Calu3 (cell line): ENCODE data around the gene ZFP3. TPM values are rescaled to one million over a fixed set of nuclear protein-coding genes. Genes with fewer than 3 reads are reported as not detected.
"Not testable (repeated sequence)": the region's sequence is repeated elsewhere in the genome, so short reads cannot be mapped to it uniquely, and the experiment has no call there.

Source experiments
- BruUV-seq: library from RNA; stranded (reverse); fragments of 400-500 nt; replicated peaks from 2 replicates; lab custom pipeline; 2021; lab: Mats Ljungman, UMichigan
- CTCF ChIA-PET: fragments of 300-600 bp; sonication (Branson Sonifier 250); formaldehyde crosslinking; loops from one replicate; lab custom pipeline; 2022; ENCODE audit warnings: antibody characterized with exemption; lab: Charles Lee
- DNase-seq: peaks from one replicate; pipeline ENCODE4 v3.0.0; 2022
- H3K27ac Mint-ChIP-seq: one replicate; pipeline ENCODE4 v1.8.0; 2022; ENCODE audit warnings: mixed read lengths; ENCODE audit not compliant: unreplicated experiment
- H3K27me3 Mint-ChIP-seq: one replicate; pipeline ENCODE4 v1.8.0; 2022; ENCODE audit warnings: mixed read lengths; ENCODE audit not compliant: unreplicated experiment
- H3K36me3 Mint-ChIP-seq: one replicate; pipeline ENCODE4 v1.8.0; 2022; ENCODE audit warnings: mild to moderate bottlenecking, moderate library complexity, mixed read lengths; ENCODE audit not compliant: insufficient read depth, unreplicated experiment
- H3K4me1 Mint-ChIP-seq: one replicate; pipeline ENCODE4 v1.8.0; 2022; ENCODE audit warnings: mild to moderate bottlenecking, low read depth, mixed read lengths; ENCODE audit not compliant: unreplicated experiment
- H3K4me3 Mint-ChIP-seq: one replicate; pipeline ENCODE4 v1.8.0; 2022; ENCODE audit warnings: mild to moderate bottlenecking, low read depth, moderate library complexity, mixed read lengths; ENCODE audit not compliant: unreplicated experiment
- H3K9me3 Mint-ChIP-seq: one replicate; pipeline ENCODE4 v1.8.0; 2022; ENCODE audit warnings: low read depth, mixed read lengths; ENCODE audit not compliant: unreplicated experiment
- intact Hi-C: fragments of 100-400 bp; cut with micrococcal nuclease; formaldehyde crosslinking; loops from one replicate; pipeline ENCODE4 v1.10.0; 2022; ENCODE audit not compliant: unreplicated experiment
- total RNA-seq: library from RNA; stranded (reverse); gene quantifications from 2 replicates; pipeline ENCODE4 v1.2.3, GENCODE V29; 2022
- TF ChIP-seq, protein P1 (sequence below): fragments of 200-600 bp; IDR thresholded peaks from one replicate; pipeline ENCODE4 v1.8.0; 2022; ENCODE audit warnings: antibody characterized with exemption; ENCODE audit not compliant: unreplicated experiment

Gene ZFP3
- total RNA-seq, 1 experiment from 2014 or later = not detected

DNA sequence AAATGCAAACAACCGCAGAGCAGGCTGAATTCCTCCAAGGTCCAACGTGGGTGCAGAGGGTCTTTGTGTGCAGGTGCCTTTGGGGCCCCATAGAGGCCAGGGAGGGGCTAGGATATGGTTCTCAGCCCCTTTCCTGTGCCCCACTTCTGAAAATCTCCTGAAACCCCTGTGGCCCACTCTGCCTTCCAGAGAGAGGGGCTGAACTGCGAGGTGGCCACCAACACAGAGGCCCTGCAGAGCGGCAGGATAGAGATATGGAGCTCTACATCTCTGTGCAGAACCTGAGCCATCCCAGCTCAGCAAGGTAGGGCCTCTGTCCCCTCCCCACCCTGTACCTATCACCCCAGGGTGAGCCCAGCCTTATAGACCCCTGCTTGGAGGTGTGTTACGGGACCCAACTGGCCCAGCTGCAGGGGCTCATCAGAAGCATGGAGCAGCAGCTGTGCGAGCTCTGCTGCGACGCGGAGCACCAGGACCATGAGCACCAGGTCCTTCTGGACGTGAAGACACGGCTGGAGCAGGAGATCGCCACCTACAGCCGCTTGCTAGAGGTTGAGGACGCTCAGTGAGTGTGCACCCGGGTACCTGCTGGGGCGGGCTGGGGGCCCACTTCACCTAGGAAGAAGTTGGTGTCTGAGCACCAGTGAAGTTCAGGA lies 43.0 kb downstream of the ZFP3 start:
- TF ChIP-seq, protein P1, sequence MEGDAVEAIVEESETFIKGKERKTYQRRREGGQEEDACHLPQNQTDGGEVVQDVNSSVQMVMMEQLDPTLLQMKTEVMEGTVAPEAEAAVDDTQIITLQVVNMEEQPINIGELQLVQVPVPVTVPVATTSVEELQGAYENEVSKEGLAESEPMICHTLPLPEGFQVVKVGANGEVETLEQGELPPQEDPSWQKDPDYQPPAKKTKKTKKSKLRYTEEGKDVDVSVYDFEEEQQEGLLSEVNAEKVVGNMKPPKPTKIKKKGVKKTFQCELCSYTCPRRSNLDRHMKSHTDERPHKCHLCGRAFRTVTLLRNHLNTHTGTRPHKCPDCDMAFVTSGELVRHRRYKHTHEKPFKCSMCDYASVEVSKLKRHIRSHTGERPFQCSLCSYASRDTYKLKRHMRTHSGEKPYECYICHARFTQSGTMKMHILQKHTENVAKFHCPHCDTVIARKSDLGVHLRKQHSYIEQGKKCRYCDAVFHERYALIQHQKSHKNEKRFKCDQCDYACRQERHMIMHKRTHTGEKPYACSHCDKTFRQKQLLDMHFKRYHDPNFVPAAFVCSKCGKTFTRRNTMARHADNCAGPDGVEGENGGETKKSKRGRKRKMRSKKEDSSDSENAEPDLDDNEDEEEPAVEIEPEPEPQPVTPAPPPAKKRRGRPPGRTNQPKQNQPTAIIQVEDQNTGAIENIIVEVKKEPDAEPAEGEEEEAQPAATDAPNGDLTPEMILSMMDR = no peak
- DNase-seq = no peak
- H3K36me3 Mint-ChIP-seq = peaks cover 5% of the 10 kb centered on the region
- intact Hi-C loops = no loop called here
- H3K27ac Mint-ChIP-seq = no peak overlapping the region
- no peaks in the 10 kb centered on the region for H3K9me3 Mint-ChIP-seq
- H3K4me3 Mint-ChIP-seq = no peak overlapping the region
- peaks cover 70% of the 10 kb centered on the region for H3K27me3 Mint-ChIP-seq
- H3K4me1 Mint-ChIP-seq = no peaks in the 10 kb centered on the region
- CTCF ChIA-PET = no interaction called here
- no TSS peak for BruUV-seq

DNA sequence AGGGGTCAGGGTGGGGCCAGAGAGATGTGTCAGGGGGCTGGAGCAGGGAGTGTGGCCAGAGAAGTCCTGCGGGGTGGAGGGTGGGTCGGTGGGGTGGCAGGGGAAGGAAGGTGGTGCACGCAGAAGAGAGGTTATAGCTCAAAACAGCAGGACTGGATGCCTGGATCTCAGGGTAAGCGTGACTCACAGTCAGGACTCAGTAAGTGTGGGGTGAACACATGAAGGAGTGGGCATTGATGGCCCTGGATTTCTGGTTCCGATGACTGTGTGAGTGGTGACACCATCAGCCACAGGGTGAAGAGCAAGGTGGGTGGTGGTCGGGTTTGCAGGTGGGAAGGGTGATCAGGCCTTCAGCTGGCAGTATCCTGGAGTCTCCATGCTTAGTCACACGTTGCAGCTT lies 43.8 kb downstream of the ZFP3 start:
- BruUV-seq, DNase-seq, H3K4me1 Mint-ChIP-seq, H3K9me3 Mint-ChIP-seq, H3K36me3 Mint-ChIP-seq, H3K4me3 Mint-ChIP-seq, intact Hi-C loops, CTCF ChIA-PET, H3K27ac Mint-ChIP-seq: not testable (repeated sequence)
- peaks cover 71% of the 10 kb centered on the region for H3K27me3 Mint-ChIP-seq

DNA sequence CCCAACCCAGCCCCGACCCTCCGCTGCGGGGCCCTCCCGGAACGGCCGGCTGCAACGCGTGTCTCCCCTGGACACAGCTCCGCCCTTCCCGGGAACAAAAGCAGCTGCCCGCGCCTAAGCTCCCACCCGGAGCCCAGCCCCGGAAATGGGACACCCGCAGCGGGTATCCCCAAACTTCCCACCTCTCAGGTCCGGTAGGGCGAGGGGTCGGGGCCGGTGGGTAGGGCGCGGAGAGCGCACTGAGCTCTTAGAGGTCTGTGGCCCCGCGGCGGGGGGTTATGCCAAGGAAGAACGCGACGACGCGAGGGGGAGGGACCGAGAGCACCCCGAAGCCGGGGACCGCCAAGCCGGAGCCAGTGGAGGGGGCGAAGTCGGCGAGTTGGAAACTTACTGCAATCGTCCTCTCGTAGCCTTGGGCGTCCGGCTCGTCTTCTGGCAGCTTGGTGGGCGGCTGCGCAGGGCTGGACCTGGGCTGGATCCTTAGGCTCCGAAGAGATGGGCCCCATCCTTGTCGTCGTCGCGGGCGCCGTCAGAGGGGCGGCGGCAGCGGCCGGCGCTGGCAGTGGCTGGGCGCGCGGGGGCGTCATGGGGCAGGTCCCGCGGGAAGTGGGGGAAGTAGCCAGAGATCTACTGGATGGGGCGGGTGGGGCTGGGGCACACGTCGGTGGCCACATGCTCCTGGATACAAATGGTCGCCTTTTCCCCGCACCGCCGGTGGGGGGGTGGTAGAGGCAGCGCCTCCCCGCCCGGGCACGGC lies 44.5 kb downstream of the ZFP3 start:
- intact Hi-C loops = no loop called here
- no peak for DNase-seq
- TF ChIP-seq, protein P1 = no peak
- CTCF ChIA-PET = no interaction called here
- no peaks in the 10 kb centered on the region for H3K9me3 Mint-ChIP-seq
- BruUV-seq = no TSS peak
- H3K27ac Mint-ChIP-seq = no peak overlapping the region
- no peaks in the 10 kb centered on the region for H3K4me1 Mint-ChIP-seq
- peak overlapping the region; percentile 65 for H3K4me3 Mint-ChIP-seq
- H3K36me3 Mint-ChIP-seq = peaks cover 5% of the 10 kb centered on the region
- H3K27me3 Mint-ChIP-seq = peaks cover 71% of the 10 kb centered on the region

DNA sequence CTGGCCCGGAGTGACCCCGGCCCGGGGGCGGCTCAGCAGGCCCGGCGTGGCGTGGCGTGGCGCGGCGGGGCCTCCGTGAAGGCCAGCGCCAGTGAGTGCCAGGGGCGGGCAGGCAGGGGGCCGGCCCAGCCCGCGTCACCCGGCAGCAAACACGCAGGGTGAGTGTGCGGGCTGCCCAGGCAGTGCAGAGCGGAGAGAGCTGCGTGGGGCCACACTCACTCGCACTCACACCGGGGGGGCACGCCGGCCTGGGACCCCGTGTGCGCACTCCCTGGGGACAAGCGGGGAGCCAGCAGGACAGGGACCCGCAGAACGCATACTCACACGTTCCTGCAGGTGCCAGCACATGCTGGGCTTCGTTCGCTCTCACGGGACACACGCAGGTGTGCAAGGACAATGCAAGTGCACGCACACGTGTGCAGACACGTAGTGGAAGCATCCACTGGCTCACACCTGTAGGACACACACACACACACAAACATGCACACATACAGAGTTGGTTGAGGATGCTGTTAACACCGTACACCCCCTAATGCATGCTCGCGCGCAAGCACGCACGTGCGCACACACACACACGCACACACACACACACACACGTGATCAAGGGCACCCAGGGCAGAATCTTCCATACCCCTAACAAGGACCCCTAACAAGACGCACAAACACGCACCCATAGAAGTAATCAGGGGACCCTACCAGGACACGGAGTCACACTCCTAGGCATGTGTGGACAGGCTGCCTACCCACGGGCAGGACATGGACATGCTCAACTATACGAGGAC lies 45.3 kb downstream of the ZFP3 start:
- no TSS peak for BruUV-seq
- DNase-seq = no peak
- peaks cover 5% of the 10 kb centered on the region for H3K36me3 Mint-ChIP-seq
- H3K4me1 Mint-ChIP-seq = no peaks in the 10 kb centered on the region
- TF ChIP-seq, protein P1 = no peak
- peaks cover 65% of the 10 kb centered on the region for H3K27me3 Mint-ChIP-seq
- CTCF ChIA-PET = no interaction called here
- H3K4me3 Mint-ChIP-seq = no peak overlapping the region
- no peaks in the 10 kb centered on the region for H3K9me3 Mint-ChIP-seq
- no peak overlapping the region for H3K27ac Mint-ChIP-seq
- intact Hi-C loops = no loop called here

- BruUV-seq, DNase-seq, CTCF ChIA-PET, intact Hi-C loops, H3K4me3 Mint-ChIP-seq, H3K9me3 Mint-ChIP-seq, H3K36me3 Mint-ChIP-seq, H3K4me1 Mint-ChIP-seq, H3K27ac Mint-ChIP-seq: not testable (repeated sequence)
- peaks cover 58% of the 10 kb centered on the region for H3K27me3 Mint-ChIP-seq
Measured at GRCh38 chr17:5124125-5124760, 46.0 kb downstream of the ZFP3 start.

GRCh38 chr17:5124896-5125295 lies 46.6 kb downstream of the ZFP3 start:
- CTCF ChIA-PET = interaction anchor here (0.6 kb wide), 1 partner anchor 143 kb away, joined by 4 read pairs; no protein-coding TSS in a partner anchor
- H3K27ac Mint-ChIP-seq, intact Hi-C loops, H3K4me3 Mint-ChIP-seq, H3K36me3 Mint-ChIP-seq, H3K4me1 Mint-ChIP-seq, DNase-seq, H3K9me3 Mint-ChIP-seq, BruUV-seq: not testable (repeated sequence)
- peaks cover 60% of the 10 kb centered on the region for H3K27me3 Mint-ChIP-seq
